GM12878 (cell line): ENCODE measurements around the gene NTN1. TPM values are rescaled to one million over a fixed set of nuclear protein-coding genes. Genes with fewer than 3 reads are reported as not detected.
A peak's percentile ranks its signal among the peaks of the same experiment; 100 is the strongest.

Experiments used
- ATAC-seq: fragments of 200-7000 bp; cut with Tn5 transposase; 3 replicates; pipeline ENCODE4 v1.9.1; 2020; ENCODE audit warnings: mild to moderate bottlenecking, moderate library complexity
- BruUV-seq: library from RNA; stranded (reverse); fragments of 400-500 nt; replicated peaks from 2 replicates; lab custom pipeline; 2021; lab: Mats Ljungman, UMichigan
- CTCF ChIA-PET: fragments of 300-600 bp; sonication (Branson Sonifier 250); formaldehyde crosslinking; extraction: SDS; loops from one replicate; lab custom pipeline; 2021; ENCODE audit warnings: inconsistent platforms; lab: Yijun Ruan, JAX
- POLR2A ChIA-PET: fragments of 350-600 bp; formaldehyde crosslinking; extraction: SDS; loops from one replicate; lab custom pipeline; 2021; ENCODE audit warnings: inconsistent platforms; lab: Charles Lee
- RAD21 ChIA-PET: fragments of 300-600 bp; sonication (Branson Sonifier 250); formaldehyde crosslinking; loops from one replicate; lab custom pipeline; 2023; ENCODE audit warnings: antibody characterized with exemption; ENCODE audit not compliant: unreplicated experiment; lab: Charles Lee
- SMC1A ChIA-PET: fragments of 300-600 bp; sonication (Branson Sonifier 250); formaldehyde crosslinking; loops from one replicate; lab custom pipeline; 2023; ENCODE audit not compliant: unreplicated experiment, uncharacterized antibody; lab: Charles Lee
- DNase-seq: peaks from one replicate; pipeline ENCODE4 v3.0.0-alpha.2; 2011; ENCODE audit warnings: low read depth, low spot score
- FAIRE-seq: peaks from 3 replicates; lab custom pipeline; 2011; peaks lifted over from hg19 to GRCh38; lab: Jason Lieb, UNC
- H2AFZ ChIP-seq: 2 replicates; pipeline ENCODE4 v1.6.0; 2011; ENCODE audit warnings: low read depth, low read length, control low read depth; ENCODE audit not compliant: control insufficient read depth
- H3K27ac ChIP-seq: 2 replicates; pipeline ENCODE4 v1.5.1; 2011; ENCODE audit warnings: control low read depth; ENCODE audit not compliant: control insufficient read depth, insufficient read depth
- H3K27me3 ChIP-seq, 2 experiments: replicated peaks in 1 of 2; 2 replicates each; pipeline versions ENCODE4 v1.6.0 to v1.6.1; 2011; ENCODE audit warnings: low read length in 1 of 2; ENCODE audit not compliant: control insufficient read depth in 2 of 2, insufficient read depth in 2 of 2
- H3K36me3 ChIP-seq, 2 experiments: 2 replicates each; pipeline ENCODE4 v1.5.1; 2011; ENCODE audit warnings: low read length in 1 of 2; ENCODE audit not compliant: control insufficient read depth in 2 of 2, insufficient read depth in 2 of 2
- H3K4me1 ChIP-seq: 2 replicates; pipeline ENCODE4 v1.6.1; 2011; ENCODE audit warnings: mild to moderate bottlenecking, low read length, moderate library complexity, mixed read lengths; ENCODE audit not compliant: control insufficient read depth, insufficient read depth
- H3K4me2 ChIP-seq: 2 replicates; pipeline ENCODE4 v1.6.0; 2011; ENCODE audit warnings: control low read depth; ENCODE audit not compliant: control insufficient read depth, insufficient read depth
- H3K4me3 ChIP-seq: fragments of 200-600 bp; sonication (generic); 2 replicates; pipeline ENCODE4 v1.5.1; 2016
- H3K79me2 ChIP-seq: 2 replicates; pipeline ENCODE4 v1.6.0; 2011; ENCODE audit warnings: low read length; ENCODE audit not compliant: control insufficient read depth, insufficient read depth
- H3K9ac ChIP-seq: 2 replicates; pipeline ENCODE4 v1.8.0; 2011; ENCODE audit warnings: low read length, control low read depth, mixed read lengths; ENCODE audit not compliant: control insufficient read depth, insufficient read depth
- H3K9me3 ChIP-seq: replicated peaks from 3 replicates; pipeline ENCODE4 v1.5.1; 2011; ENCODE audit warnings: mild to moderate bottlenecking, low read length; ENCODE audit not compliant: control insufficient read depth, insufficient read depth
- H4K20me1 ChIP-seq: 2 replicates; pipeline ENCODE4 v1.6.0; 2011; ENCODE audit not compliant: control insufficient read depth, insufficient read depth
- BCL11A ChIP-seq: IDR thresholded peaks from 2 replicates; pipeline ENCODE4 v1.6.1; 2011; ENCODE audit warnings: low read depth, low read length
- BHLHE40 ChIP-seq, 2 experiments: fragments of 450-650 bp in 1 of 2; IDR thresholded peaks; 2 replicates each; pipeline ENCODE4 v1.6.1; 2011 to 2017; ENCODE audit warnings: low read depth in 2 of 2, borderline replicate concordance in 1 of 2, improper control_type of control experiment in 1 of 2, low read length in 1 of 2, mild to moderate bottlenecking in 1 of 2
- BMI1 ChIP-seq: fragments of 450-650 bp; IDR thresholded peaks from 2 replicates; pipeline ENCODE4 v1.6.1; 2016; ENCODE audit warnings: mild to moderate bottlenecking, moderate library complexity, borderline replicate concordance
- CREB1 ChIP-seq: IDR thresholded peaks from 2 replicates; pipeline ENCODE4 v1.6.1; 2012; ENCODE audit warnings: low read depth, mild to moderate bottlenecking, inconsistent platforms
- HDAC6 ChIP-seq: fragments of 200-600 bp; sonication (generic); IDR thresholded peaks from one replicate; pipeline ENCODE4 v1.8.0; 2017; ENCODE audit warnings: antibody characterized with exemption; ENCODE audit not compliant: unreplicated experiment
- HDGF ChIP-seq: fragments of 450-650 bp; IDR thresholded peaks from 2 replicates; pipeline ENCODE4 v1.6.1; 2016; ENCODE audit warnings: antibody characterized with exemption
- IKZF1 ChIP-seq: fragments of 450-650 bp; conservative IDR thresholded peaks from 2 replicates; pipeline ENCODE4 v1.6.1; 2017; ENCODE audit warnings: antibody characterized with exemption, mild to moderate bottlenecking
- IKZF2 ChIP-seq, 2 experiments: fragments of 450-650 bp; IDR thresholded peaks; 2 replicates each; pipeline ENCODE4 v1.6.1; 2017; ENCODE audit warnings: mild to moderate bottlenecking in 2 of 2, moderate library complexity in 2 of 2
- LARP7 ChIP-seq: fragments of 450-650 bp; IDR thresholded peaks from 2 replicates; pipeline ENCODE4 v1.6.1; 2017; ENCODE audit warnings: mild to moderate bottlenecking
- NRF1 ChIP-seq: conservative IDR thresholded peaks from 2 replicates; pipeline ENCODE4 v1.6.1; 2011; ENCODE audit warnings: mild to moderate bottlenecking, low read depth, low read length, improper control_type of control experiment
- RUNX3 ChIP-seq: IDR thresholded peaks from 2 replicates; pipeline ENCODE4 v1.6.1; 2012; ENCODE audit warnings: low read length, inconsistent platforms
- STAT3 ChIP-seq: IDR thresholded peaks from 2 replicates; pipeline ENCODE4 v1.6.1; 2011; ENCODE audit warnings: low read depth, low read length, improper control_type of control experiment
- TAF1 ChIP-seq: IDR thresholded peaks from 2 replicates; pipeline ENCODE4 v1.6.1; 2011; ENCODE audit warnings: mild to moderate bottlenecking, low read depth, low read length, borderline replicate concordance
- TARDBP ChIP-seq: IDR thresholded peaks from 2 replicates; pipeline ENCODE4 v1.6.1; 2016; ENCODE audit warnings: borderline replicate concordance
- TCF12 ChIP-seq: IDR thresholded peaks from 2 replicates; pipeline ENCODE4 v1.6.1; 2011; ENCODE audit warnings: low read depth, mild to moderate bottlenecking, low read length
- ZNF217 ChIP-seq: fragments of 450-650 bp; IDR thresholded peaks from 2 replicates; pipeline ENCODE4 v1.6.1; 2017; ENCODE audit warnings: antibody characterized with exemption, mild to moderate bottlenecking
- ZZZ3 ChIP-seq: IDR thresholded peaks from 2 replicates; pipeline ENCODE4 v1.6.1; 2011; ENCODE audit warnings: low read depth; ENCODE audit not compliant: control insufficient read depth, insufficient read length
- WGBS: methylation state at CpG from one replicate; pipeline ENCODE4 v1.1.6; 2016; ENCODE audit warnings: low lambda C conversion rate; ENCODE audit not compliant: insufficient replicate concordance, insufficient coverage; ENCODE audit errors: missing lambda C conversion rate; 5-methylcytosine and 5-hydroxymethylcytosine counted together
- in situ Hi-C: fragments of 300-500 bp; cut with MboI; formaldehyde crosslinking; loops from 9 replicates; pipeline ENCODE4 v1.14.3; 2018; ENCODE audit warnings: mixed read lengths
- intact Hi-C: fragments of 100-400 bp; cut with micrococcal nuclease; formaldehyde crosslinking; loops from one replicate; pipeline ENCODE4 v1.14.2; 2022; ENCODE audit not compliant: unreplicated experiment
- polyA plus RNA-seq, 11 experiments: library from polyadenylated mRNA; depleted of rRNA in 4 of 11; unstranded in 6 of 11; stranded (reverse) in 5 of 11; fragments of >200 nt; fragmentation: Nextera tagmentation in 4 of 11; fragmentation: Illumina TruSeq in 1 of 11; extraction: Ambion mirVana in 4 of 11; extraction: Trizol in 1 of 11; gene quantifications; 1 replicate in 1 of 11; 2 replicates in 10 of 11; pipeline versions ENCODE4 v1.2.1 to v1.2.3, GENCODE V29; 2011 to 2016; ENCODE audit warnings: inconsistent platforms in 2 of 11, missing spikeins in 2 of 11, low read depth in 1 of 11
- total RNA-seq, 4 experiments: library from RNA; depleted of rRNA in 3 of 4; stranded (reverse); fragments of >200 nt in 3 of 4; fragmentation: Illumina TruSeq in 1 of 4; extraction: Trizol in 1 of 4; gene quantifications; 2 replicates each; pipeline versions ENCODE4 v1.2.1 to v1.2.3, GENCODE V29; 2013 to 2021
- TF ChIP-seq, protein P1 (sequence below): fragments of 450-650 bp; IDR thresholded peaks from 2 replicates; pipeline ENCODE4 v1.6.1; 2016; ENCODE audit warnings: mild to moderate bottlenecking, moderate library complexity, borderline replicate concordance

The NTN1 gene
- total and polyA plus RNA-seq, 10 of the 15 experiments (the other 5 are each of a cell fraction or from before 2014, with no cell fraction given), result 0.02 to 0.89 (median 0.35) TPM

GRCh38 chr17:9226794-9227135 is 205.5 kb downstream of the NTN1 start:
- Histone ChIP-seq H4K20me1 (no peaks in the 10 kb centered on the region), H3K4me1 (peaks cover 4% of the 10 kb centered on the region; the same call in 1 of the 2 replicates), H3K79me2 (no peaks in the 10 kb centered on the region), H3K36me3 (no peaks in the 10 kb centered on the region), H3K27me3 (no peaks in the 10 kb centered on the region), H3K4me2 (no peak overlapping the region), H3K9me3 (no peaks in the 10 kb centered on the region; the same call in 2 of the 3 replicates), H2AFZ (no peak overlapping the region), H3K9ac (no peak overlapping the region), H3K27ac (no peak overlapping the region), H3K4me3 (no peak overlapping the region)
- DNase-seq (no peak), FAIRE-seq (no peak), ATAC-seq (peak; percentile 36; the same call in 2 of the 3 replicates)
- RAD21 ChIA-PET, result interaction anchor here (0.9 kb wide), 1 partner anchor 11 kb away, joined by 3 read pairs; no protein-coding TSS in a partner anchor
- TF ChIP-seq TAF1 (no peak), ZZZ3 (no peak), IKZF2 (IDR thresholded peaks at IDR 0.05) (peak in 1 of 2 experiments; percentile 28; a peak in 1 of 4 replicates), CREB1 (no peak), BHLHE40 (IDR thresholded peaks at IDR 0.05; ENCODE audit: borderline replicate concordance in 1 of 2, low read depth in 2 of 2, low read length in 1 of 2) (peak in 1 of 2 experiments; percentile 68; a peak in 1 of 4 replicates), HDAC6 (no peak), ZNF217 (no peak), IKZF1 (peak; percentile 29; the same call in 1 of the 2 replicates), STAT3 (no peak), NRF1 (no peak), BCL11A (no peak), LARP7 (no peak), TARDBP (no peak), RUNX3 (peak; percentile 37; the same call in 1 of the 2 replicates), HDGF (no peak), TCF12 (0 out of 2 replicates have a peak, but pooled peaks have one; percentile 21), BMI1 (no peak)
- TF ChIP-seq, protein P1, sequence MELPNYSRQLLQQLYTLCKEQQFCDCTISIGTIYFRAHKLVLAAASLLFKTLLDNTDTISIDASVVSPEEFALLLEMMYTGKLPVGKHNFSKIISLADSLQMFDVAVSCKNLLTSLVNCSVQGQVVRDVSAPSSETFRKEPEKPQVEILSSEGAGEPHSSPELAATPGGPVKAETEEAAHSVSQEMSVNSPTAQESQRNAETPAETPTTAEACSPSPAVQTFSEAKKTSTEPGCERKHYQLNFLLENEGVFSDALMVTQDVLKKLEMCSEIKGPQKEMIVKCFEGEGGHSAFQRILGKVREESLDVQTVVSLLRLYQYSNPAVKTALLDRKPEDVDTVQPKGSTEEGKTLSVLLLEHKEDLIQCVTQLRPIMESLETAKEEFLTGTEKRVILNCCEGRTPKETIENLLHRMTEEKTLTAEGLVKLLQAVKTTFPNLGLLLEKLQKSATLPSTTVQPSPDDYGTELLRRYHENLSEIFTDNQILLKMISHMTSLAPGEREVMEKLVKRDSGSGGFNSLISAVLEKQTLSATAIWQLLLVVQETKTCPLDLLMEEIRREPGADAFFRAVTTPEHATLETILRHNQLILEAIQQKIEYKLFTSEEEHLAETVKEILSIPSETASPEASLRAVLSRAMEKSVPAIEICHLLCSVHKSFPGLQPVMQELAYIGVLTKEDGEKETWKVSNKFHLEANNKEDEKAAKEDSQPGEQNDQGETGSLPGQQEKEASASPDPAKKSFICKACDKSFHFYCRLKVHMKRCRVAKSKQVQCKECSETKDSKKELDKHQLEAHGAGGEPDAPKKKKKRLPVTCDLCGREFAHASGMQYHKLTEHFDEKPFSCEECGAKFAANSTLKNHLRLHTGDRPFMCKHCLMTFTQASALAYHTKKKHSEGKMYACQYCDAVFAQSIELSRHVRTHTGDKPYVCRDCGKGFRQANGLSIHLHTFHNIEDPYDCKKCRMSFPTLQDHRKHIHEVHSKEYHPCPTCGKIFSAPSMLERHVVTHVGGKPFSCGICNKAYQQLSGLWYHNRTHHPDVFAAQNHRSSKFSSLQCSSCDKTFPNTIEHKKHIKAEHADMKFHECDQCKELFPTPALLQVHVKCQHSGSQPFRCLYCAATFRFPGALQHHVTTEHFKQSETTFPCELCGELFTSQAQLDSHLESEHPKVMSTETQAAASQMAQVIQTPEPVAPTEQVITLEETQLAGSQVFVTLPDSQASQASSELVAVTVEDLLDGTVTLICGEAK, result no peak
- intact Hi-C loops, result no loop called here
- in situ Hi-C loops, result no loop called here
- POLR2A ChIA-PET, result no interaction called here
- CTCF ChIA-PET, result no interaction called here
- SMC1A ChIA-PET, result no interaction called here
- WGBS, result 39% methylated on average over 14 of the region's 14 CpGs
- BruUV-seq, result no TSS peak
